GM21360 (cell line): ENCODE data around the gene DENND5A.
"Not testable (repeated sequence)": the region's sequence is repeated elsewhere in the genome, so short reads cannot be mapped to it uniquely, and the experiment has no call there.

Experiments used
- ATAC-seq: cut with Tn5 transposase; IDR thresholded peaks from one replicate; pipeline ENCODE4 v1.9.1; 2021; ENCODE audit warnings: mild to moderate bottlenecking, moderate library complexity; ENCODE audit not compliant: unreplicated experiment

DENND5A gene

DNA sequence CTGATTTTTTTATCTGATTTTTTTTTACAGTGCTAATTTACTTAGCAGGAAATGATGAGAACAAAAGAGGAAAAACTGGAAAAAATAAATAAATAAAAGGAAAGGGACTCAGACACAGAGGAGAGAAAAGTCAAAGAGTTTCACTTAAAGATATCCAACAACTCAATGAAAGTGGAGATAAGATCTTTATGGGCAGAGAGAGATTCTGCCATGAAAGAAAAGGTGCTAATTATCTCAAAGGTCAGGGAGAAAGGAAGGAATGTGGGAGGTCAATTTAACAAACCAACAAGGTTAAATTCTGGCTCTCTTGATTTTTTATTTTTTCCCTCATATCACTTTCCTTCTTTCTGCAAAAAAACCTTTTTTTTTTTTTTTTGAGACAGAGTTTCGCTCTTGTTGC lies 86.0 kb downstream of the DENND5A start:
- ATAC-seq: no peak

DNA sequence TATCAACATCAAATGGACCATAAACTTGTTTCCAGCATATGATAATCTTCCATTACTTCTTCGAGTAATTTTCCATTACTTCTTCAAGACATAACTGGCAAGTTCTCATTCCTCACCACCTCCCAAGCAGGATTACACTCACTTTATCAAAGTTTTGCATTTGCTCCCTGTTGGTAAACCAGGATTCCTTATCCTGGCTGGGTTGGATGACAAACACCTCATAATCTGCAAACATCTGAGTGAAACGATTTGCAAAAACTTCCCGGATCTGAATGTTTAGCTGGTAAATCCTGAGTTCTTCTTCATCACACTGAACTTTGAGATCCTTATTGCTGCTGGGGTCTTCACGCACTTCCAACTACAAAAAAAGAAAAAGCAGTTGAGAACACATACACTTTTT lies 86.4 kb downstream of the DENND5A start:
- ATAC-seq: no peak

DNA sequence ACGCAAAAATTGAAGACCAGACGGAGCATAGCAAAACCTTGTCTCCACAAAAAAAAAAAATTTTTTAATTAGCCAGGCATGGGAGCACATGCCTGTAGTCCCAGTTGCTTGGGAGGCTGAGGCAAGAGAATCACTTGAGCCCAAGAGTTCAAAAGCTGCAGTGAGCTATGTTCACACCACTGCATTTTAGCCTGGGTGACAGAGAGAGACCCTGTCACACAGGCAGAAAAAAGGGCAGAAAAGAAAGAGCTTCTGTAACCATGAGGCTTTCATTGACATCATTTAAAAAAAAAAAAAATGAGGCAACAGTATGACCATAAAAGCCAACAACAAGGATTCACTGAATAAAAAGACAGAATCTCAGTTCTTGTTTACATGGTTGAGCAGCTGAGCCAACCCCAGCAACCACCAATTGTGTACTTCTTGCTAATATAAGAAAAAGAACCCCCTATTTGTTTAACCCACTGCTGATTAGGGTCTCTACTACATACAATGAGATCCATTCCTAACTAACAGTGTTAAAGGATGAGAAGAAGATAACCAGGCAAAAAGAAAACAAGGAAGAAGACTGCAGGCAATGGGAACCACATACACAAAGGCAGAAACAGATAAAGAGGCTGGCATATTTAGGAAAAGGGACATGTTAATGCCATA lies 87.6 kb downstream of the DENND5A start:
- no peak for ATAC-seq

DNA sequence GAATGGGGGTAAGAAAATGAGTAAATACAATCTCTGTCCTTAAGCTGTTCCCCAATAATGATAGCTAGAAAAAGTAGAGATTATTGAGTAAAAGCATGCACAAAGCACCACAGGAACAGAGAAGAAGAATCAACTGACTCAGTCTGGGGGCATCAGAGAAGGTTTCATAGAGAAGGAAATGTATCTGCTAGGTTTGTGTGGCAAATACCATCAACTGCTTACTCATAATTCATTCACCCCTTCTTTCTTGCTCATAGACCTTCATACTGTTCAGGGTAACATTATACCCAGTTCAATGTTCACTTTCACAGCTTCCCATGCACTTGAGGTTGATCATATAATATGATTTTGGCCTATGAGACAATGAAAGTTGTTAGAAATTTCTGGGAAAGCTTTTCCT lies 88.6 kb downstream of the DENND5A start:
- ATAC-seq: no peak

DNA sequence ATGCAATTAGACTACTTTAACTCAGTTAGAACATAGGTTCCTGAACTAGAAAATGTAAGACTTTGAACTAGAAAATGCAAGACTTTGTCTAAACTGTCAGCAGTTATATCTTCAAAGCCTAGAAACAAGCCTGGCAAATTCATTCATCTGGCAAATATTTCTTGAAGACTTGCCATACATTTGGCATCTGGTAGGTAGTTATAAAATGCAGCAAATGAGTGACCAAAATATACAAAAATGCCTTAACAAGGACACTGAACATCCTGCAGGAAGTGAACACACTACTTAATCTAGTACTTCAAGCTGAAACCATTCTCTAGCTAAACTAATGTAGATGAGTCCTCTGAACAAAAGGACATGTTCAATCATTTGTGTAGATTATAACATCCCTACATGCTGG lies 89.0 kb downstream of the DENND5A start:
- no peak for ATAC-seq

DNA sequence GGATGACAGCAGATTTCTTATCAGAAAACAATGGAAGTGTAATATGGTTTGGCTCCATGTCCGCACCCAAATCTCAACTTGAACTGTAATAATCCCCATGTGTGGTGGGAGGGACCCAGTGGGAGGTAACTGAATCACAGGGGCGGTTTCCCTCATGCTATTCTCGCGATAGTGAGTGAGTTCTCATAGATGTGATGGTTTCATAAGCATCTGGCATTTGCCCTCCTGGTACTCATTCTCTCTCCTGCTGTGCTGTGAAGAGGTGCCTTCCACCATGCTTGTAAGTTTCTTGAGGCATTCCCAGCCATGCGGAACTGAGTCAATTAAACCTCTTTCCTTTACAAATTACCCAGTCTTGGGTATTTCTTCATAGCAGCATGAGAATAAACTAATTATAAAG lies 92.8 kb downstream of the DENND5A start:
- ATAC-seq: no peak

DNA sequence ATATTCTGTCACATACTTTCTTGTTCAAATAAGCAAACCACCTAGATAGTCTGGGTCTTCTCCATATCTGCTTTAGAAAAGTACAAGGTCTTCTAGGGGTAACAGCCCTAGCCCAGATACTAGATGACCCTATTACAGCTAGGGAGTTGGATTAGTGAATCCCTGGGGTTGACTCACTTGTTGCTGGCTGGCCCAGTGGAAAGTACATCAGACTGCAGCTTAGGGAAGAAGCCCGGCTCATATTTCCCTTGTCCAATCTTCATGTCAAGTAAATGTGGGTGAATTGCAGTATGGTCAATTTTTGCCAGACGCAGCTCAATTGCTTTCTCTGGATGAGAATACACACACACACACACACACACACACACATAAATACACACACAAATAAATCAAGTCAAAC lies 94.7 kb downstream of the DENND5A start:
- no peak for ATAC-seq

DNA sequence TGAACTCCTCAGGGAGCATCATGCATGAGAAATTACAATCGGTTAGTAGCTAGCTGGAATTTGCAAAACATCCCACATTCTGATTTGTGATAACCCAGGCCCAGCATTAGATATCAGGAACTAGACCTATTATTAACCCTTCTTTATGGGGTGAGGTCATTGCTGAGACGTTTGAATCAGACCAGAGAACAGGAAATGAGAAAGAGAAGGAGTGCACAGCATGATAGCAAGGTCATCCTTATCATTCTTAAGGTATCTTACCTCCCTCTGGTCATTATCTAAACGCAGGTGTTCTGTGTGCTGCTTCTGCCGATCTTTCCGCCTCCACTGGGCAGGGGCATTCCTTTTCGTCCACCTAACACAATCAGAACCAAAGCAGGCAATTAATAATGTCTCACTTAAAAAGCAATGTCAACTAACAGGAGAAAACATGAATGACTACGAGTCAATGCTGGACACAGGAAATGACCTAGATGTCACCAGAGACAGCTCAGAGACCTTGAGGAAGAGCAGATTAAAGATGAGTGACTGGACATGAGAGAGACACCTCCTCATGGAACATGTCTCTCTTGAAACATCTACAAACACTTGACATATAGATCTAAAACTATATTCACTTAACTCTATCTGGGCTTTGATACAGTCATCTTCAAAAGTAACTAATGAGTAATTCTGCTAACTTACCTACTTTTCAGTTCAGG lies 95.4 kb downstream of the DENND5A start:
- ATAC-seq: no peak

DNA sequence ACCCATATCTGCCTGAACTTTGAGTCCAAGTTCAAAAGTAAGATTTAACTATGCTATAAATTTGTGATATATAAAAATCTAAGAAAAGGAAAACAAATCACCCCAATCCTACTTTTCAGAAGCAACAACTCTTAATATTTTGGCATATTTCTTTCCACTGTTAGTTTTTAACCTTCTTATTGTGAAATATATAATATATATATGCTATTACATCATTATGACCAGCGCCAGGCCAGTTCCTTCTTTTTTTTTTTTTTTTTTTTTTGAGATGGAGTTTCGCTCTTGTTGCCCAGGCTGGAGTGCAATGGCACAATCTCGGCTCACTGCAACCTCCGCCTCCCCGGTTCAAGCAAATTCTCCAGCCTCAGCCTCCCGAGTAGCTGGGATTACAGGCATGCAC lies 103.2 kb downstream of the DENND5A start:
- ATAC-seq: not testable (repeated sequence)

DNA sequence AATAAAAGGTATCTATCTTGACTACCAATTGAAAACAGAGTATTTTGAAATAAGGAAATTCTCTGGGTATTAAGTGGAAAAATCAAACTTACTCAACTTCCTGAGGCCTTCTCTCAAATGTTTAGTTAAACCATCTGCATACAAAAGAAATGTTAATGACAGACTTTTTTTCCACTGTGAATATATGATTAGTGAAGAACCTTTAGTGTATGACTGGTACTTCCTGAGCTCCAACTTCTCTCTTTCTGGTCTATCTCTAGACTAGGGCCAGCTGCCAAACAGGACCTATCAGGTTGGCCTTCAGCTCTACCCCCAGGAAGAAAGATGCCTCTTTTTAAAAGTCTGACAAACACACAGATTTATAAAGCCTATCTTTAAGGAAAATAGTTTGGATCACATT lies 105.0 kb downstream of the DENND5A start:
- ATAC-seq: no peak

DNA sequence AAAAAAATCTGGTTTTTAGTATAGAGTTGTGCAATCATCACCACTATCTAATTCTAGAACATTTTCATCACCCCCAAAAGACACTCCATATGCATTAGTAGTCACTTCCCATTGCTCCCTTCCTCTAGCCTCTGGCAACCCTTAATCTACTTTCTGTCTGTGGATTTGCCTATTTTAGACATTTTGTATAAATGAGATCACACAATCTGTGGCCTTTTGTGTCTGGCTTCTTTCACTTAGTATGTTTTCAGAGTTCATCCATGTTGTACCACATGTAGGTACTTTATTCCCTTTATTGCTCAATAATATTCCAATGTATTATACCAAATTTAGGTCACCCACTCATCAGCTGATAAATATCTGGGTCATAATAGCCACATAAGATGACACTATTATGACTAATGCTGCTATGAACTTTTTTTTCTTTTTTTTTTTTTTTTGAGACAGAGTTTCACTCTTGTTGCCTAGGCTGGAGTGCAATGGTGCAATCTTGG lies 106.2 kb downstream of the DENND5A start:
- ATAC-seq: no peak

DNA sequence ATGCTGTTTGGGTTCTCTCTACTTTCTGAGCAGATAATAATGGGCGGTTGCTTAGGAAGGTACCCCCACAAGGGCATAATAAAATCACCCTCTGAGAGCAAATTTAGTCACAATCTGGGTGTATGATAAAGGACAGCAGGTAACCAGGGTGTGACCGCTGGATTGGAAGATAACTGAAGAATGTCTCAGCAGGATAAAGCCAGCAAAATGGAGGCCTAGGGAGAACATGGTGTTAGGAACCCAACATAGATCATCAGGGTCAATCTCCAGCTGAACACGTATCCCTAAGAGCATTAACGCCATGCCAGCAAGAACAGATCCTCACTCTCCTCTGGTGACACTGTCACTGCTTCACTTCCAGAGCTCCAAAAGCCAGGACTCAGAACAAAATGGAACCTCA lies 109.2 kb downstream of the DENND5A start:
- ATAC-seq: no peak

DNA sequence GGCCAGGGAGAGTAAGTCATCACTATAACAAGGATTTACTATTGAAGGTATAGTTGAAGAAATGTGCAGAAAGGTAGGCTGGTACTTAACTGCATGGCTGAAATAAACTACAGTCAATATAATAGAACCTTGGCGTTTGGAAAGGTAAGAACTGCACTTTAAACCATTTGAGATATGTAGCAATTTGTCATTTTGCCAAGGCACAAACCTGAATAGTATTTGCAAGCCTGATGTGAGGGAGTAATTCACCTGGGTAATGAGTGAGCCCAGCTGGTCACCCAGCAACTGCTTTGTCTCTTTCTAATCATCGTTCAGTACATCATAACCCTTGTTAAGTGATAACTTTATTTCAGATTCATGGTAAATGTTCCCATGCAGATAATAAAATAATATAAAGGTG lies 111.5 kb downstream of the DENND5A start:
- ATAC-seq: no peak

DNA sequence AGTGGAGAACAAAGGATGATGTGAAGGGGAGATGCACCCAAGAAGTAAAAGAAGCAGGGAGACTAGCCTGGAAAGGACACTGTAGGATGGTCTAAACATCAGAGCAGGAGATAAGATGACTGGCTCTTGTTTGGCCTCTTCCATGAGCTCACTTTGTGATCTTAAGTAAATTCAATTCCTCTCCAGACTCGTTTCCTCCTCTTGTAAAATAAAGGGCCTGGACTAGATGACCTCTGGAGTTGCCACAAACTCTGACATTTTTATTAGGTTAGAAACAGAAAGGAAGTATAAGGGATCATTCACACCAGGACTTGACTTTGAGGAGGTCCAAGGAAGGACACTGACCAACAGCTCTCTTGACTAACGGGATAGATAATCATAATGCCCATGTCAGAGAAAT lies 113.5 kb downstream of the DENND5A start:
- ATAC-seq: no peak

DNA sequence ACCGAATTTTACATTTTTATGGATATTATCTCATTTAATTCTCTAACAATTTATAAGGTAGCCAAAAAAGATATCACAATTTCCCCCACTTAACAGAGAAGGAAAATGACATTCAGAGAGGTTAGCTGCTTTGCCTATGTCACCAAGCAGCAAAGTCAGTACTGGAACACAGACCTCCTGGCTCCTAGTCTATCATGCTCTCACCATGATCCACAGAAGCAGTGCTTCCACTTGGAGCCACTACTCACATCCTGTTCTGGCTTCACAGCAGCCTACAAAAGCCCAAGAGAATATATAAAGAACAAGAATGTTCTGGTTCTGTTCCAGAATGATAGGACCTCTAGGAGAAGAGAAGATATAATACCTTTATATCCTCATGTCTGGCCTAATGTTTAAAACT lies 114.2 kb downstream of the DENND5A start:
- no peak for ATAC-seq

DNA sequence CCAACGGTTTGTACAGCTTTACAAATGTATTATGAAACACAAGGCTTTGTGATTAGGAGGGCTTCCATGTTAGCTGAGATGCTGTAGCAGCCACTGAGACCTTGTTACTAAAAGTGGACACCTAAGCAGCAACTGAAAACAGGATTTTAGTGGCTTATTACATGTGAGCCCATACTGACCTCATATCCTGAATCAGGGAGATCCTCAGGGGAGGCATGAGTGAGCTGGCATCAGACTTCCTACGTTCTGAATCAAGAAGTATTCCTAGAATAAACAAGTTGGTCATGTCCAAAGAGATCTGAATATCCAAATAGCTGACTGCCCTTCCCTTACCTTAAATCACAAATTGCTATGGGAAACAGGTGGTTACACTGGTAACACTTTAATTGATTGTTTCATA lies 114.6 kb downstream of the DENND5A start:
- no peak for ATAC-seq

DNA sequence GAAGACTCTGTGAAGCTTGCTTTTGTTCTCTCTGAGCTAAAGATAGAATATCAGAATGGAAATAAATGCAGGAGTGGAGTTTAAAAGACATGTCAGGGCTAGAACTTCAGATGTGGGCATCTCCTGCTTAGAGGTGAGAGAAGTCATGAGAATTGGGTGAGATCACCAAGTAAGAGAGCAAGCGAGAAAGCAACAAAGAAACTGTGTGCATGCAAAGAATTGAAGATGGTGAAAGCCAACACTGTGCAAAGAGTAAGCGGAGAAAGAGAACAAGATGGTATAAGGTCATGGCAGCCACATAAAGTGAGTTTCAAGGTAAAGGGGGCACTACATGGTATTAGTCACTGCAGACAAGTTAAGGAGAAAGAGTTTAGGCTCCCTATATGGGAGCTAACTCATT lies 116.4 kb downstream of the DENND5A start:
- ATAC-seq: no peak

DNA sequence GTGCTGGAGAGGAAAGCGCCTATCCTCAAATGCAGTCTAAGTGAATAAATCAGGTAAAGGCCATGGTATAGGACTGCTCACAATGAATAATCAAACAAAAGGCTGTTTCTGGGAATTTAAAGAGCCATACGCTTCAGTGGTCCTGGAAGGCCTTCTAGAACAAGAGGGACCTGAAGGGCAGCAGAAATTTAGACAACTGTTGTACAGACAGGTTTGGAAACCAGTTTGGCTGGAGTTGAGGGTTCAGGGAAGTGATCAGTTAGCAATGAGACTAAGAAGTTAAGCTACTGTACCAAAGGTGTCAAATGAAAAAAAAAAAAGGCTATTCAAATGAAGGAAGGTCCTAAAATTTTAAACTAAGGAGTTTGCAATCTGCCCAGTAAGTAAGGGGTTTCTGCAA lies 117.1 kb downstream of the DENND5A start:
- ATAC-seq: no peak

DNA sequence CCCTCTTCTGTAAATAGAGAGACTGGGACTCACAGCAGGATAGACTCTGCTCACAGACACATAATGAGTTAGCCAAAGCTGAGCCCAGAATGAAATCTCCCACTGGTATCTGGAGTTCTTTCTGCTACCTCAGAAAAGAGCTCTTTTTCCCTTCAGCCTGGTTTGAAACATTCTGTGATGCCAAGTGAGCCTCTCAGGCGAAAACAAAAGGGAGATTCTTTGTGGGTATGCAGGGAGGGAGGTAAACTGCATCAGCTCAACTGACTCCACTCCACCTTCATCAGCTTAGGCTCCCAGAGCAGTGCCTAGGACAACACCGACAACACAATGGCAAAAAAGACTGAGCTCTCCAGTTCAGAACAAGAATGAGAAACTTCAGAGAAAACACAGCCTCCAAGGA lies 118.7 kb downstream of the DENND5A start:
- no peak for ATAC-seq

DNA sequence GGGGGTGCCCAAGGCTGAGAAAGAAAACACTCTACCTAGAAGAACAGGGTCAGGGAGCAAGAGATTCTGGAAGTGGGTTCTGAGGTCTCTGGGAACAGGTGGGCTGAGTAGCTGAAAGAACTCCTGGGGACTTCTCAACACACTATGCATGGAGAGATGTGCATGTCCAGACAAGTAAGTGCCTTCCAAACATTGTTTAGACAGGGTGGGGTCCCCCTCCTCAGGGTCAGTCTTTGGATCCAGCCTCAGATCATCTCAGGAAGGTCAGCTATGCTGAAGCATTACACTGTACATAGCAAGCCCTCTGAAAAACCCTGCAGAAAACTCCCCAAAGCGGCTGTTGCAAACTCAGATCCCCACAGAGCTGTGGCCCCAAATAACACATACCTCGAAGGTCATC lies 119.9 kb downstream of the DENND5A start:
- ATAC-seq: no peak

DNA sequence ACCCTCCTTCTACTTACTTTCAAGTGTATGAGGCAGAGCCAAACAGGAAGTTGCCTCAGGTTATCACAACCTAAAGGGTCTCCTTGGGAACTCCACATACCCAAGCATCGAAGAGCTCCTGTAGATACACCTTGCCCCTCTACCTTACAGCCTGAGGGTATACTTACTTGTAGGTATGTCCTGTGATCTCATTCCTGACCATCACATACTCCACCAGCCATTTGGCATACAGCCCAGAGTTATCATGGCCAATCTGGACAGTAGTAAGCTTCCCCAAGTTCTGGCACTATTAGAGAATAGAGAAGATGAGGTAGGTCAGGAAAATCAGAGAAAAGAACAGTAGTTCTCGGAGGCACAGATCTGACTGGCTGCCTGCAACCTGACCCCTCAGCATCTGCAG lies 120.3 kb downstream of the DENND5A start:
- no peak for ATAC-seq

DNA sequence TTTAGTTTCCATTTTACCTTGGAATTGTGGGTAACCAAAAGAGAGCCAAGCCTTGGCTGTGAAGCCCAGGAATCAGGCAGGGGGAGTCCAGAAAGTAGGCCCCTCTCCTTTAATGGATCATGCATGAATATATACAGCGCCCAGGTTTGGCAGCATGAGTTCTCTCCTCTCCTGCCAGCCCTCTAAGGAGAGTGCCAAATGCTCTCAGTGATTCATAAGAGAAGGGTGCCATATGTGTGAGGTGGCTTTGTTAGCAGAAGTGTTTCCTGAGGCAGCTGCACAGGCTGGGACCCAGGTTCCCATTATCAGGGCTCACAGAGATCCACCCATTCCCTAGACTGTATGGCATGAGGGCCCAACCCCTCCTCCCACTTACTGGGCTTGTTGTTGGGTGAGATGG lies 121.4 kb downstream of the DENND5A start:
- ATAC-seq: no peak

DNA sequence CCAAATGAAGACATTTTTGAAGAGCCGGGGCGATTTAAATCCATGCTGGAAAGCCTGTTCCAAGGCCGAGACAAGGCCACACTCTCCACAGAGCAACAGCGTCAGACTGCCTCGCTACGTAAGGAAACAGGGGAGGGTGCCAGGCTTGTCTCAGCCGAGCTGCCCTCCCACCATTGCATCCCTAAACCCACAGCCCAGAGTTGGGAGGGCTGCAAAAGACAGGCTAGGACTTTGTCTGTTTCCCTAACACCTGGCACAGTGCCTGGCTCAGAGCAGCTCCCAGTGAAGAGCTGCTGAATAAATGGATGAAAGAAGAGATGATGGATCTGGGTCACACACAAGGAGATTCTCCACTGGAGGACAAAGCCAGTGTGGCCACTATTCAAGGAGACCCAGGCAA lies 122.4 kb downstream of the DENND5A start:
- ATAC-seq: no peak
